GM18951 (cell line): ENCODE data around the gene AXIN1.
"Not testable (repeated sequence)": the region's sequence is repeated elsewhere in the genome, so short reads cannot be mapped to it uniquely, and the experiment has no call there.

Experiments
- POLR2A ChIP-seq: IDR thresholded peaks from 4 replicates; pipeline ENCODE4 v1.6.1; 2011; ENCODE audit warnings: mild to moderate bottlenecking; ENCODE audit not compliant: insufficient read length, insufficient read depth; ENCODE audit errors: extremely low read depth
- in situ Hi-C: fragments of 300-500 bp; cut with MboI; formaldehyde crosslinking; loops from one replicate; pipeline ENCODE4 v1.12.0; 2022; ENCODE audit warnings: low sequenced_read_pairs, mixed read lengths, inconsistent platforms; ENCODE audit not compliant: unreplicated experiment

The AXIN1 gene

GRCh38 chr16:389352-389751 is 36.8 kb upstream of the AXIN1 start:
- no peak for TF ChIP-seq POLR2A
- in situ Hi-C loops: no loop called here

- in situ Hi-C loops: not testable (repeated sequence)
These were observed 35.5 kb upstream of the AXIN1 start for GRCh38 chr16:387761-388666.

- no peak for TF ChIP-seq POLR2A
- in situ Hi-C loops: no loop called here
These were observed 34.2 kb upstream of the AXIN1 start for GRCh38 chr16:386641-387156.

- in situ Hi-C loops: no loop called here
- peak; percentile 57 for TF ChIP-seq POLR2A
These were observed 31.0 kb upstream of the AXIN1 start for GRCh38 chr16:383326-384051.

GRCh38 chr16:381789-382717 is 29.5 kb upstream of the AXIN1 start, which contains the start of gene PGAP6:
Gene PGAP6 (minus strand): TSS chr16:381978. CDS start chr16:381821, 157 bp downstream.
- TF ChIP-seq POLR2A: peak; percentile 84
- in situ Hi-C loops: no loop called here

GRCh38 chr16:381012-381788 is 28.7 kb upstream of the AXIN1 start:
- TF ChIP-seq POLR2A: no peak
- in situ Hi-C loops: no loop called here

GRCh38 chr16:380762-381011 is 28.2 kb upstream of the AXIN1 start:
- in situ Hi-C loops: no loop called here
- no peak for TF ChIP-seq POLR2A

- TF ChIP-seq POLR2A: no peak
- in situ Hi-C loops: no loop called here
These were observed 27.6 kb upstream of the AXIN1 start for GRCh38 chr16:379961-380761.

- in situ Hi-C loops: no loop called here
- no peak for TF ChIP-seq POLR2A
These were observed 26.8 kb upstream of the AXIN1 start for GRCh38 chr16:379183-379960.

GRCh38 chr16:378821-379182 is 26.3 kb upstream of the AXIN1 start:
- no peak for TF ChIP-seq POLR2A
- in situ Hi-C loops: no loop called here

- in situ Hi-C loops: not testable (repeated sequence)
These were observed 25.7 kb upstream of the AXIN1 start for GRCh38 chr16:378113-378820.
